A549 (cell line): ENCODE data around the gene VPS26A. TPM values are rescaled to one million over a fixed set of nuclear protein-coding genes. Genes with fewer than 3 reads are reported as not detected.
A peak's percentile ranks its signal among the peaks of the same experiment; 100 is the strongest.
"Not testable (repeated sequence)": the region's sequence is repeated elsewhere in the genome, so short reads cannot be mapped to it uniquely, and the experiment has no call there.

Source experiments
- ATAC-seq, 2 experiments: fragments of 200-7000 bp in 1 of 2; fragments of >200 bp in 1 of 2; cut with Nextera tagmentation in 1 of 2; cut with Tn5 transposase in 1 of 2; 3 replicates each; pipeline versions ENCODE4 v1.8.0 to v1.9.1; 2018 to 2020; ENCODE audit warnings: mild to moderate bottlenecking in 1 of 2, moderate library complexity in 1 of 2
- CTCF ChIA-PET: fragments of 300-600 bp; sonication (Branson Sonifier 250); formaldehyde crosslinking; extraction: SDS; loops from one replicate; lab custom pipeline; 2021; ENCODE audit warnings: antibody characterized with exemption, inconsistent platforms; lab: Yijun Ruan, JAX
- POLR2A ChIA-PET: fragments of 350-600 bp; formaldehyde crosslinking; extraction: SDS; loops from one replicate; lab custom pipeline; 2021; ENCODE audit warnings: antibody characterized with exemption, inconsistent platforms; lab: Yijun Ruan, JAX
- DNase-seq, 2 experiments: peaks; one replicate each; pipeline versions ENCODE4 v3.0.0 to v3.0.0-alpha.2; 2011 to 2016; ENCODE audit warnings: low read depth in 1 of 2, low spot score in 1 of 2
- FAIRE-seq: peaks from 2 replicates; lab custom pipeline; 2011; peaks lifted over from hg19 to GRCh38; lab: Jason Lieb, UNC
- H3K27ac ChIP-seq, 2 experiments: fragments of >200 bp; sonication (Bioruptor Twin); formaldehyde crosslinking; 3 replicates each; pipeline ENCODE4 v1.5.1; 2016 to 2017
- H3K4me1 ChIP-seq: fragments of >200 bp; sonication (Bioruptor Twin); formaldehyde crosslinking; 3 replicates; pipeline ENCODE4 v1.6.1; 2016
- H3K4me2 ChIP-seq: fragments of >200 bp; sonication (Bioruptor Twin); formaldehyde crosslinking; 3 replicates; pipeline ENCODE4 v1.6.1; 2016
- H3K4me3 ChIP-seq: fragments of >200 bp; sonication (Bioruptor Twin); formaldehyde crosslinking; 3 replicates; pipeline ENCODE4 v1.5.1; 2016
- H3K9me3 ChIP-seq: fragments of >200 bp; sonication (Bioruptor Twin); formaldehyde crosslinking; 3 replicates; pipeline ENCODE4 v1.6.1; 2016
- CBX2 ChIP-seq: fragments of 200-600 bp; sonication (generic); IDR thresholded peaks from 2 replicates; pipeline ENCODE4 v1.6.1; 2016; ENCODE audit warnings: low read depth, mild to moderate bottlenecking, borderline replicate concordance
- CEBPB ChIP-seq, 2 experiments: fragments of >200 bp in 1 of 2; sonication (Bioruptor Twin) in 1 of 2; formaldehyde crosslinking in 1 of 2; IDR thresholded peaks; 2 replicates each; pipeline ENCODE4 v1.6.1; 2012 to 2016
- CHD2 ChIP-seq: fragments of 150-350 bp; IDR thresholded peaks from 2 replicates; pipeline ENCODE4 v1.6.1; 2014; ENCODE audit warnings: low read length; ENCODE audit not compliant: partially characterized antibody
- CHD4 ChIP-seq: fragments of 200-600 bp; sonication (generic); IDR thresholded peaks from 2 replicates; pipeline ENCODE4 v1.6.1; 2016; ENCODE audit warnings: antibody characterized with exemption, mild to moderate bottlenecking, borderline replicate concordance
- EP300 ChIP-seq, 2 experiments: fragments of >200 bp; sonication (Bioruptor Twin); formaldehyde crosslinking; IDR thresholded peaks; 2 replicates in 1 of 2; 3 replicates in 1 of 2; pipeline ENCODE4 v1.6.1; 2016 to 2017
- ESRRA ChIP-seq: fragments of 150-350 bp; IDR thresholded peaks from 2 replicates; pipeline ENCODE4 v1.6.1; 2014; ENCODE audit warnings: mild to moderate bottlenecking, low read length, borderline replicate concordance
- FOSL2 ChIP-seq, 2 experiments: fragments of 450-650 bp in 1 of 2; fragments of >200 bp in 1 of 2; sonication (Bioruptor Twin) in 1 of 2; formaldehyde crosslinking; IDR thresholded peaks; 2 replicates each; pipeline versions ENCODE4 v1.5.0 to v1.6.1; 2016 to 2020; ENCODE audit warnings: mild to moderate bottlenecking in 1 of 2, moderate library complexity in 1 of 2
- GATA3 ChIP-seq: IDR thresholded peaks from 2 replicates; pipeline ENCODE4 v1.6.1; 2012; ENCODE audit warnings: borderline replicate concordance
- HEYL ChIP-seq: fragments of 250-450 bp; sonication (Bioruptor Pico); IDR thresholded peaks from 2 replicates; pipeline ENCODE4 v1.8.0; 2021; ENCODE audit warnings: mild to moderate bottlenecking, moderate library complexity
- HMGXB4 ChIP-seq: fragments of 250-450 bp; sonication (Bioruptor Pico); IDR thresholded peaks from 2 replicates; pipeline ENCODE4 v1.5.0; 2021; ENCODE audit warnings: mild to moderate bottlenecking, moderate library complexity, borderline replicate concordance
- HOXB5 ChIP-seq: fragments of 250-450 bp; sonication (Bioruptor Pico); IDR thresholded peaks from 2 replicates; pipeline ENCODE4 v1.5.0; 2020; ENCODE audit warnings: mild to moderate bottlenecking, moderate library complexity
- JUN ChIP-seq, 2 experiments: fragments of >200 bp; sonication (Bioruptor Twin); formaldehyde crosslinking; IDR thresholded peaks; 2 replicates in 1 of 2; 3 replicates in 1 of 2; pipeline ENCODE4 v1.6.1; 2016 to 2017
- JUNB ChIP-seq: fragments of >200 bp; sonication (Bioruptor Twin); formaldehyde crosslinking; IDR thresholded peaks from 2 replicates; pipeline ENCODE4 v1.6.1; 2016
- MAFK ChIP-seq: fragments of 450-650 bp; IDR thresholded peaks from 2 replicates; pipeline ENCODE4 v1.6.1; 2014; ENCODE audit not compliant: partially characterized antibody
- PHF8 ChIP-seq: fragments of 200-600 bp; sonication (generic); IDR thresholded peaks from 2 replicates; pipeline ENCODE4 v1.6.1; 2016; ENCODE audit warnings: low read depth, mild to moderate bottlenecking, antibody characterized with exemption, moderate library complexity, borderline replicate concordance
- POLR2A ChIP-seq: IDR thresholded peaks from 2 replicates; pipeline ENCODE4 v1.6.1; 2012; ENCODE audit warnings: mild to moderate bottlenecking, low read length
- RAD21 ChIP-seq, 2 experiments: fragments of >200 bp in 1 of 2; sonication (Bioruptor Twin) in 1 of 2; formaldehyde crosslinking in 1 of 2; IDR thresholded peaks in 1 of 2; conservative IDR thresholded peaks in 1 of 2; 2 replicates in 1 of 2; 3 replicates in 1 of 2; pipeline ENCODE4 v1.6.1; 2012 to 2018; ENCODE audit warnings: inconsistent platforms in 1 of 2
- SMC3 ChIP-seq: fragments of >200 bp; sonication (Bioruptor Twin); formaldehyde crosslinking; IDR thresholded peaks from 3 replicates; pipeline ENCODE4 v1.6.1; 2018; ENCODE audit warnings: inconsistent platforms
- USF2 ChIP-seq: fragments of 450-650 bp; IDR thresholded peaks from 2 replicates; pipeline ENCODE4 v1.6.1; 2014; ENCODE audit warnings: antibody characterized with exemption
- WGBS: methylation state at CpG from one replicate; pipeline ENCODE4 v1.1.6; 2017; ENCODE audit errors: missing lambda C conversion rate; 5-methylcytosine and 5-hydroxymethylcytosine counted together
- polyA plus RNA-seq, 4 experiments: library from polyadenylated mRNA; depleted of rRNA in 3 of 4; stranded (reverse); fragments of >200 nt; fragmentation: RNase III in 1 of 4; extraction: RNeasy Plus Mini Kit Qiagen cat#74134 plus additional on column Dnase treatment in 1 of 4; gene quantifications; 2 replicates in 3 of 4; 3 replicates in 1 of 4; pipeline ENCODE4 v1.2.3, GENCODE V29; 2011 to 2017
- TF ChIP-seq, protein P1 (sequence below): IDR thresholded peaks from 2 replicates; pipeline ENCODE4 v1.6.1; 2012
- TF ChIP-seq, protein P2 (sequence below): fragments of 150-350 bp; IDR thresholded peaks from 2 replicates; pipeline ENCODE4 v1.6.1; 2014; ENCODE audit warnings: low read depth, mild to moderate bottlenecking, low read length

Gene VPS26A
- polyA plus RNA-seq, 2 of the 4 experiments (the other 2 are of a cell fraction): 52.6 to 62.6 TPM

GRCh38 chr10:69130251-69130650 is 6.3 kb downstream of the VPS26A start:
- no peak overlapping the region for H3K27ac ChIP-seq
- ChIA-PET CTCF (interaction anchor here (1.3 kb wide), 2 partner anchors 13 kb away, joined by 3 to 6 read pairs; no protein-coding TSS in a partner anchor), POLR2A (no interaction called here)
- peaks cover 8% of the 10 kb centered on the region; the same call in 2 of the 3 replicates for H3K4me1 ChIP-seq
- H3K9me3 ChIP-seq: no peaks in the 10 kb centered on the region
- ATAC-seq: no peak
- DNase-seq: no peak
- H3K4me2 ChIP-seq: no peak overlapping the region
- WGBS: 49% methylated on average over 2 of the region's 2 CpGs
- no peak for TF ChIP-seq CHD4
- TF ChIP-seq ESRRA: no peak
- TF ChIP-seq USF2: no peak
- TF ChIP-seq, protein P1, sequence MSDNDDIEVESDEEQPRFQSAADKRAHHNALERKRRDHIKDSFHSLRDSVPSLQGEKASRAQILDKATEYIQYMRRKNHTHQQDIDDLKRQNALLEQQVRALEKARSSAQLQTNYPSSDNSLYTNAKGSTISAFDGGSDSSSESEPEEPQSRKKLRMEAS: no peak
- no peak for FAIRE-seq
- no peak overlapping the region for H3K4me3 ChIP-seq

- no peaks in the 10 kb centered on the region for H3K4me1 ChIP-seq
- H3K27ac ChIP-seq: no peak overlapping the region
- WGBS: 90% methylated on average over 2 of the region's 2 CpGs
- H3K4me3 ChIP-seq: no peak overlapping the region
- ATAC-seq: no peak
- TF ChIP-seq RAD21 (conservative IDR thresholded peaks at IDR 0.05 in 1 of 2, IDR thresholded peaks at IDR 0.05 in 1 of 2) (no peak), SMC3 (no peak), PHF8 (no peak), HEYL (CRISPR knock-in tag) (no peak), GATA3 (no peak), FOSL2 (IDR thresholded peaks at IDR 0.05) (no peak), FOSL2 (CRISPR knock-in tag; IDR thresholded peaks at IDR 0.05) (no peak), EP300 (IDR thresholded peaks at IDR 0.05) (no peak), JUN (IDR thresholded peaks at IDR 0.05) (no peak), MAFK (no peak), CHD2 (no peak)
- TF ChIP-seq, protein P2, sequence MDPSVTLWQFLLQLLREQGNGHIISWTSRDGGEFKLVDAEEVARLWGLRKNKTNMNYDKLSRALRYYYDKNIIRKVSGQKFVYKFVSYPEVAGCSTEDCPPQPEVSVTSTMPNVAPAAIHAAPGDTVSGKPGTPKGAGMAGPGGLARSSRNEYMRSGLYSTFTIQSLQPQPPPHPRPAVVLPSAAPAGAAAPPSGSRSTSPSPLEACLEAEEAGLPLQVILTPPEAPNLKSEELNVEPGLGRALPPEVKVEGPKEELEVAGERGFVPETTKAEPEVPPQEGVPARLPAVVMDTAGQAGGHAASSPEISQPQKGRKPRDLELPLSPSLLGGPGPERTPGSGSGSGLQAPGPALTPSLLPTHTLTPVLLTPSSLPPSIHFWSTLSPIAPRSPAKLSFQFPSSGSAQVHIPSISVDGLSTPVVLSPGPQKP: no peak
- ChIA-PET POLR2A (no interaction called here), CTCF (interaction anchor here (0.7 to 1.2 kb wide), 2 partner anchors 16 to 33 kb away, joined by 3 read pairs; partner anchors contain the start of gene VPS26A)
- H3K4me2 ChIP-seq: no peak overlapping the region
- FAIRE-seq: no peak
- no peak for DNase-seq
- no peaks in the 10 kb centered on the region for H3K9me3 ChIP-seq
These were observed 16.0 kb downstream of the VPS26A start for GRCh38 chr10:69139961-69140360.

- CTCF ChIA-PET: no interaction called here
- no peaks in the 10 kb centered on the region for H3K4me1 ChIP-seq
- peak in 1 of 2 experiments; percentile 55; a peak in 2 of 6 replicates for ATAC-seq
- H3K4me3 ChIP-seq: no peak overlapping the region
- no peaks in the 10 kb centered on the region for H3K9me3 ChIP-seq
- H3K4me2 ChIP-seq: no peak overlapping the region
- DNase-seq: no peak
- no peak overlapping the region for H3K27ac ChIP-seq
- TF ChIP-seq CBX2: no peak
- TF ChIP-seq HOXB5 (CRISPR knock-in tag): no peak
- TF ChIP-seq POLR2A: no peak
- no peak for TF ChIP-seq JUNB
- TF ChIP-seq HMGXB4: no peak
- TF ChIP-seq CEBPB (IDR thresholded peaks at IDR 0.05): no peak
- TF ChIP-seq, all 56 proteins: peak for 0
- WGBS: 73% methylated on average over 1 of the region's 1 CpG
- POLR2A ChIA-PET: interaction anchor here (1.6 kb wide), 1 partner anchor 38 kb away, joined by 4 read pairs; the partner anchor contains the start of gene SUPV3L1
- FAIRE-seq: no peak
These were observed 17.3 kb downstream of the VPS26A start for GRCh38 chr10:69141304-69141703.

DNA sequence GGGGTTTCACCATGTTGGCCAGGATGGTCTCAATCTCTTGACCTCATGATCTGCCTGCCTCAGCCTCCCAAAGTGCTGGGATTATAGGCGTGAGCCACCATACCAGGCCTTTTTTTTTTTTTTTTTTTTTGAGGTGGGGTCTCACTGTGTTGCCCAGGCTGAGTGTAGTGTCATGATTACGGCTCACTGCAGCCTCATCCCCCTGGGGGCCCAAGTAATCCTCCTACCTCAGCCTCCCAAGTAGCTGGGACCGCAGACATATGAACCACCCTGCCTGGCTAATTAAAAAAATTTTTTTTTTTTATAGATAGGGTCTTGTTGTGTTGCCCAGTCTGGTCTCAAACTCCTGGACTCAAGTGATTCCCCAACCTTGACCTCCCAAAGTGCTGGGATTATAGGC is 18.1 kb downstream of the VPS26A start:
- not testable (repeated sequence) for H3K4me3 ChIP-seq, FAIRE-seq, H3K4me2 ChIP-seq, H3K27ac ChIP-seq, ATAC-seq, H3K4me1 ChIP-seq, H3K9me3 ChIP-seq, DNase-seq
- POLR2A ChIA-PET: interaction anchor here (1.6 kb wide), 1 partner anchor 38 kb away, joined by 4 read pairs; the partner anchor contains the start of gene SUPV3L1
- CTCF ChIA-PET: interaction anchor here (1.3 to 1.6 kb wide), 2 partner anchors 13 to 24 kb away, joined by 3 to 4 read pairs; no protein-coding TSS in a partner anchor
- WGBS: 85% methylated on average over 3 of the region's 3 CpGs
